ENCODE results near the gene ARHGAP18. TPM values are rescaled to one million over a fixed set of nuclear protein-coding genes. Genes with fewer than 3 reads are reported as not detected.

The ARHGAP18 gene
- total RNA-seq, 1 donor from 2014 or later: 7.9 TPM

- no peak for TF ChIP-seq CTCF (IDR thresholded peaks at IDR 0.05; ENCODE audit: partially characterized antibody, unreplicated experiment)
- Mint-ChIP-seq H3K4me1 (ENCODE audit: low read depth, unreplicated experiment) (peaks cover 3% of the 10 kb centered on the region), H3K27ac (ENCODE audit: unreplicated experiment) (no peak overlapping the region), H3K9me3 (ENCODE audit: unreplicated experiment) (no peaks in the 10 kb centered on the region), H3K4me3 (ENCODE audit: unreplicated experiment) (no peak overlapping the region), H3K27me3 (ENCODE audit: unreplicated experiment) (no peaks in the 10 kb centered on the region), H3K36me3 (ENCODE audit: unreplicated experiment) (no peaks in the 10 kb centered on the region)
- DNase-seq: no peak
Observed at GRCh38 chr6:129750360-129750759, 40.4 kb upstream of the ARHGAP18 start.

GRCh38 chr6:129749749-129750120 is 39.8 kb upstream of the ARHGAP18 start:
- no peak for TF ChIP-seq CTCF (IDR thresholded peaks at IDR 0.05; ENCODE audit: partially characterized antibody, unreplicated experiment)
- DNase-seq: no peak
- Mint-ChIP-seq H3K9me3 (ENCODE audit: unreplicated experiment) (no peaks in the 10 kb centered on the region), H3K4me1 (ENCODE audit: low read depth, unreplicated experiment) (peaks cover 4% of the 10 kb centered on the region), H3K27me3 (ENCODE audit: unreplicated experiment) (no peaks in the 10 kb centered on the region), H3K4me3 (ENCODE audit: unreplicated experiment) (no peak overlapping the region), H3K36me3 (ENCODE audit: unreplicated experiment) (no peaks in the 10 kb centered on the region), H3K27ac (ENCODE audit: unreplicated experiment) (no peak overlapping the region)

GRCh38 chr6:129748901-129749748 is 39.1 kb upstream of the ARHGAP18 start:
- Mint-ChIP-seq H3K4me3 (ENCODE audit: unreplicated experiment) (no peak overlapping the region), H3K27me3 (ENCODE audit: unreplicated experiment) (no peaks in the 10 kb centered on the region), H3K4me1 (ENCODE audit: low read depth, unreplicated experiment) (peaks cover 9% of the 10 kb centered on the region), H3K27ac (ENCODE audit: unreplicated experiment) (no peak overlapping the region), H3K9me3 (ENCODE audit: unreplicated experiment) (no peaks in the 10 kb centered on the region), H3K36me3 (ENCODE audit: unreplicated experiment) (no peaks in the 10 kb centered on the region)
- DNase-seq: no peak
- TF ChIP-seq CTCF (IDR thresholded peaks at IDR 0.05; ENCODE audit: partially characterized antibody, unreplicated experiment): no peak

- Mint-ChIP-seq H3K27me3 (ENCODE audit: unreplicated experiment) (no peaks in the 10 kb centered on the region), H3K36me3 (ENCODE audit: unreplicated experiment) (no peaks in the 10 kb centered on the region), H3K27ac (ENCODE audit: unreplicated experiment) (no peak overlapping the region), H3K4me3 (ENCODE audit: unreplicated experiment) (no peak overlapping the region), H3K9me3 (ENCODE audit: unreplicated experiment) (no peaks in the 10 kb centered on the region), H3K4me1 (ENCODE audit: low read depth, unreplicated experiment) (peaks cover 13% of the 10 kb centered on the region)
- DNase-seq: no peak
- TF ChIP-seq CTCF (IDR thresholded peaks at IDR 0.05; ENCODE audit: partially characterized antibody, unreplicated experiment): no peak
Observed at GRCh38 chr6:129748212-129748900, 38.4 kb upstream of the ARHGAP18 start.

- DNase-seq: no peak
- peaks cover 13% of the 10 kb centered on the region for H3K4me1 Mint-ChIP-seq (ENCODE audit: low read depth, unreplicated experiment)
- no peak overlapping the region for H3K27ac Mint-ChIP-seq (ENCODE audit: unreplicated experiment)
- H3K27me3 Mint-ChIP-seq (ENCODE audit: unreplicated experiment): no peaks in the 10 kb centered on the region
- TF ChIP-seq CTCF (IDR thresholded peaks at IDR 0.05; ENCODE audit: partially characterized antibody, unreplicated experiment): no peak
- H3K4me3 Mint-ChIP-seq (ENCODE audit: unreplicated experiment): no peak overlapping the region
- no peaks in the 10 kb centered on the region for H3K9me3 Mint-ChIP-seq (ENCODE audit: unreplicated experiment)
- H3K36me3 Mint-ChIP-seq (ENCODE audit: unreplicated experiment): no peaks in the 10 kb centered on the region
Observed at GRCh38 chr6:129747588-129748112, 37.7 kb upstream of the ARHGAP18 start.
